ENCODE data around the gene SFMBT2. TPM values are rescaled to one million over a fixed set of nuclear protein-coding genes. Genes with fewer than 3 reads are reported as not detected.

Gene SFMBT2
- total and polyA plus RNA-seq, 10 of the 15 experiments (the other 5 are each of a cell fraction or from before 2014, with no cell fraction given): 2.8 to 29.6 (median 15.1) TPM

DNA sequence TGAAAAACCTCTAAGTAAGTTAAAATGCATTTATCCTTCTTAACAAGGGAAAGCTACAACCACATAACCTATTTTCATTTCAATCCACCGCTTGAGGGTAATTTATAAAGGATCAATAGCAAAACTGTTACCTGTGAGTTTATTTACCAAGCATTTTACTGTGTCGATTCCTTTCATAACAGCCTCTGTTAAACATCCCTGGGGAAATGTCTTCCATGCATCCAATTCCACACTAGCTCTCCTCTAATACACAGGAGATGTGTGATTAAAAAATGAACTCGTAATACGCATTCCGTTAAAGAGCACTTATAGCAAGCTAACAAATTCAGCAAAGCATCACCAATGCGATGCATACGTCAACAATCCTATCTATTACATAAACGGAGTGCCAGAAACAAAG, 185.7 kb downstream of the SFMBT2 start:
- CTCF ChIA-PET: interaction anchor here (0.6 to 1.1 kb wide), 3 partner anchors 11 to 606 kb away, joined by 3 read pairs; no protein-coding TSS in a partner anchor

DNA sequence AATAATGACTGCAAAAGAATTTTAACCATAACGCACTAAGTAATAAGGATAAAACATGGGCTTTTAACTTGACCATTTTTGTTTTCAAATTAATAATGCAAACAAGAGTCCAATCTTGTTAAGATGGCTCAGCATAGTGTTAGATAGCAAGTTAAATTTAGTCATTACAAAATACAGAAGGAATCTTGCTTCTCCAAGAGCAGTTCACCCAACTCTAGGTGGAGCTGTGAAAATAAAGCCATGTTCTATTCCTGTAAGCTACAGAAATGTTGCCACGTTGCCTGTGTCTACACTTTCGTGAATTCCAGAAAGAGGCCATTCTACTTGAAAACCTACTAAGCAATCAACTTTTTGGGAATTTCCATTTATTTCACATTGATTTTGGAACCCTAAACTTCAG, 191.9 kb downstream of the SFMBT2 start:
- Histone ChIP-seq H3K27me3 (replicated peaks in 1 of 2; ENCODE audit: control insufficient read depth in 2 of 2, insufficient read depth in 2 of 2, low read length in 1 of 2) (no peaks in the 10 kb centered on the region), H3K9me3 (replicated peaks; ENCODE audit: control insufficient read depth, insufficient read depth, low read length) (no peaks in the 10 kb centered on the region; the same call in 2 of the 3 replicates), H3K79me2 (ENCODE audit: control insufficient read depth, insufficient read depth, low read length) (no peaks in the 10 kb centered on the region), H3K4me1 (ENCODE audit: control insufficient read depth, insufficient read depth, low read length) (no peaks in the 10 kb centered on the region), H3K4me2 (ENCODE audit: control insufficient read depth, insufficient read depth) (no peak overlapping the region), H3K36me3 (ENCODE audit: control insufficient read depth in 2 of 2, insufficient read depth in 2 of 2, low read length in 1 of 2) (peaks cover 4 to 6% of the 10 kb centered on the region in 2 experiments), H2AFZ (ENCODE audit: control insufficient read depth, low read depth, low read length) (no peak overlapping the region), H3K4me3 (no peak overlapping the region), H3K27ac (ENCODE audit: control insufficient read depth, insufficient read depth) (no peak overlapping the region), H4K20me1 (ENCODE audit: control insufficient read depth, insufficient read depth) (no peaks in the 10 kb centered on the region), H3K9ac (ENCODE audit: control insufficient read depth, insufficient read depth, low read length) (no peak overlapping the region)
- CTCF ChIA-PET: interaction anchor here (0.5 to 1.3 kb wide), 2 partner anchors 299 to 1375 kb away, joined by 3 read pairs; no protein-coding TSS in a partner anchor
- WGBS (ENCODE audit: insufficient coverage, insufficient replicate concordance, low lambda C conversion rate, missing lambda C conversion rate): 100% methylated on average over 3 of the region's 3 CpGs
- POLR2A ChIA-PET: no interaction called here
- FAIRE-seq (no peak), ATAC-seq (no peak), DNase-seq (ENCODE audit: low read depth, low spot score) (no peak)
- RAD21 ChIA-PET (ENCODE audit: unreplicated experiment): interaction anchor here (0.9 to 1.2 kb wide), 3 partner anchors 25 to 307 kb away, joined by 3 to 4 read pairs (median 3); no protein-coding TSS in a partner anchor
- BruUV-seq (replicated peaks): no TSS peak
- in situ Hi-C loops (cut with MboI): no loop called here
- intact Hi-C loops (cut with micrococcal nuclease; ENCODE audit: unreplicated experiment): no loop called here
- SMC1A ChIA-PET (ENCODE audit: uncharacterized antibody, unreplicated experiment): interaction anchor here (0.9 kb wide), 1 partner anchor 10 kb away, joined by 3 read pairs; no protein-coding TSS in a partner anchor
- TF ChIP-seq FOS (IDR thresholded peaks at IDR 0.05; ENCODE audit: borderline replicate concordance, extremely low read depth, insufficient read length): no peak
- TF ChIP-seq, protein P1, sequence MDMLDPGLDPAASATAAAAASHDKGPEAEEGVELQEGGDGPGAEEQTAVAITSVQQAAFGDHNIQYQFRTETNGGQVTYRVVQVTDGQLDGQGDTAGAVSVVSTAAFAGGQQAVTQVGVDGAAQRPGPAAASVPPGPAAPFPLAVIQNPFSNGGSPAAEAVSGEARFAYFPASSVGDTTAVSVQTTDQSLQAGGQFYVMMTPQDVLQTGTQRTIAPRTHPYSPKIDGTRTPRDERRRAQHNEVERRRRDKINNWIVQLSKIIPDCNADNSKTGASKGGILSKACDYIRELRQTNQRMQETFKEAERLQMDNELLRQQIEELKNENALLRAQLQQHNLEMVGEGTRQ (IDR thresholded peaks at IDR 0.05; ENCODE audit: borderline replicate concordance, low read depth, low read length): no peak
- no peak for TF ChIP-seq TCF3 (IDR thresholded peaks at IDR 0.05; ENCODE audit: borderline replicate concordance, insufficient read depth, low read depth, low read length)
- TF ChIP-seq ZNF274 (IDR thresholded peaks at IDR 0.05; ENCODE audit: insufficient read depth, insufficient read length): no peak
- TF ChIP-seq, protein P2, sequence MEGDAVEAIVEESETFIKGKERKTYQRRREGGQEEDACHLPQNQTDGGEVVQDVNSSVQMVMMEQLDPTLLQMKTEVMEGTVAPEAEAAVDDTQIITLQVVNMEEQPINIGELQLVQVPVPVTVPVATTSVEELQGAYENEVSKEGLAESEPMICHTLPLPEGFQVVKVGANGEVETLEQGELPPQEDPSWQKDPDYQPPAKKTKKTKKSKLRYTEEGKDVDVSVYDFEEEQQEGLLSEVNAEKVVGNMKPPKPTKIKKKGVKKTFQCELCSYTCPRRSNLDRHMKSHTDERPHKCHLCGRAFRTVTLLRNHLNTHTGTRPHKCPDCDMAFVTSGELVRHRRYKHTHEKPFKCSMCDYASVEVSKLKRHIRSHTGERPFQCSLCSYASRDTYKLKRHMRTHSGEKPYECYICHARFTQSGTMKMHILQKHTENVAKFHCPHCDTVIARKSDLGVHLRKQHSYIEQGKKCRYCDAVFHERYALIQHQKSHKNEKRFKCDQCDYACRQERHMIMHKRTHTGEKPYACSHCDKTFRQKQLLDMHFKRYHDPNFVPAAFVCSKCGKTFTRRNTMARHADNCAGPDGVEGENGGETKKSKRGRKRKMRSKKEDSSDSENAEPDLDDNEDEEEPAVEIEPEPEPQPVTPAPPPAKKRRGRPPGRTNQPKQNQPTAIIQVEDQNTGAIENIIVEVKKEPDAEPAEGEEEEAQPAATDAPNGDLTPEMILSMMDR (IDR thresholded peaks at IDR 0.05 in 2 of 3, conservative IDR thresholded peaks at IDR 0.05 in 1 of 3; ENCODE audit: control insufficient read depth in 2 of 3, extremely low read depth in 1 of 3, insufficient read depth in 1 of 3, low read depth in 3 of 3, low read length in 3 of 3): no peak
- no peak for TF ChIP-seq MTA2 (IDR thresholded peaks at IDR 0.05; ENCODE audit: low read depth)
- TF ChIP-seq NRF1 (conservative IDR thresholded peaks at IDR 0.05; ENCODE audit: low read depth, low read length): no peak
- no peak for TF ChIP-seq SREBF1 (IDR thresholded peaks at IDR 0.05; ENCODE audit: low read length)

More for the DNA sequence above, 185.7 kb downstream of the SFMBT2 start:
- Histone ChIP-seq H3K4me2 (ENCODE audit: control insufficient read depth, insufficient read depth) (no peak overlapping the region), H3K27me3 (replicated peaks in 1 of 2; ENCODE audit: control insufficient read depth in 2 of 2, insufficient read depth in 2 of 2, low read length in 1 of 2) (no peaks in the 10 kb centered on the region), H4K20me1 (ENCODE audit: control insufficient read depth, insufficient read depth) (no peaks in the 10 kb centered on the region), H3K27ac (ENCODE audit: control insufficient read depth, insufficient read depth) (no peak overlapping the region), H2AFZ (ENCODE audit: control insufficient read depth, low read depth, low read length) (no peak overlapping the region), H3K4me1 (ENCODE audit: control insufficient read depth, insufficient read depth, low read length) (no peaks in the 10 kb centered on the region), H3K79me2 (ENCODE audit: control insufficient read depth, insufficient read depth, low read length) (no peaks in the 10 kb centered on the region), H3K36me3 (ENCODE audit: control insufficient read depth in 2 of 2, insufficient read depth in 2 of 2, low read length in 1 of 2) (peaks cover 13 to 26% of the 10 kb centered on the region in 2 experiments), H3K9ac (ENCODE audit: control insufficient read depth, insufficient read depth, low read length) (no peak overlapping the region), H3K9me3 (replicated peaks; ENCODE audit: control insufficient read depth, insufficient read depth, low read length) (no peaks in the 10 kb centered on the region; the same call in 2 of the 3 replicates), H3K4me3 (no peak overlapping the region)
- intact Hi-C loops (cut with micrococcal nuclease; ENCODE audit: unreplicated experiment) (no loop called here), in situ Hi-C loops (cut with MboI) (no loop called here)
- BruUV-seq (replicated peaks): no TSS peak
- ChIA-PET RAD21 (ENCODE audit: unreplicated experiment) (no interaction called here), SMC1A (ENCODE audit: uncharacterized antibody, unreplicated experiment) (interaction anchor here (2.8 kb wide), 1 partner anchor 9 kb away, joined by 7 read pairs; no protein-coding TSS in a partner anchor), POLR2A (no interaction called here)
- DNase-seq (ENCODE audit: low read depth, low spot score) (no peak), ATAC-seq (no peak), FAIRE-seq (no peak)
- TF ChIP-seq STAT1 (conservative IDR thresholded peaks at IDR 0.05) (no peak), CREB1 (IDR thresholded peaks at IDR 0.05; ENCODE audit: low read depth) (no peak), PAX5 (IDR thresholded peaks at IDR 0.05; ENCODE audit: borderline replicate concordance, low read depth, low read length) (no peak), CREM (IDR thresholded peaks at IDR 0.05; ENCODE audit: low read depth) (no peak), RFX5 (IDR thresholded peaks at IDR 0.05; ENCODE audit: low read depth, low read length) (no peak), BACH1 (IDR thresholded peaks at IDR 0.05; ENCODE audit: borderline replicate concordance) (no peak), EP300 (IDR thresholded peaks at IDR 0.05; ENCODE audit: borderline replicate concordance in 1 of 2, control insufficient read depth in 1 of 2, low read depth in 2 of 2, low read length in 2 of 2) (no peak), MEF2B (IDR thresholded peaks at IDR 0.05; ENCODE audit: partially characterized antibody, poor library complexity, severe bottlenecking) (no peak), SMARCA5 (IDR thresholded peaks at IDR 0.05) (no peak), MXI1 (IDR thresholded peaks at IDR 0.05; ENCODE audit: low read depth, low read length) (no peak)
- TF ChIP-seq, protein P3, sequence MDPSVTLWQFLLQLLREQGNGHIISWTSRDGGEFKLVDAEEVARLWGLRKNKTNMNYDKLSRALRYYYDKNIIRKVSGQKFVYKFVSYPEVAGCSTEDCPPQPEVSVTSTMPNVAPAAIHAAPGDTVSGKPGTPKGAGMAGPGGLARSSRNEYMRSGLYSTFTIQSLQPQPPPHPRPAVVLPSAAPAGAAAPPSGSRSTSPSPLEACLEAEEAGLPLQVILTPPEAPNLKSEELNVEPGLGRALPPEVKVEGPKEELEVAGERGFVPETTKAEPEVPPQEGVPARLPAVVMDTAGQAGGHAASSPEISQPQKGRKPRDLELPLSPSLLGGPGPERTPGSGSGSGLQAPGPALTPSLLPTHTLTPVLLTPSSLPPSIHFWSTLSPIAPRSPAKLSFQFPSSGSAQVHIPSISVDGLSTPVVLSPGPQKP (IDR thresholded peaks at IDR 0.05; ENCODE audit: low read depth, low read length): no peak
- WGBS (ENCODE audit: insufficient coverage, insufficient replicate concordance, low lambda C conversion rate, missing lambda C conversion rate): over 99% methylated on average over 8 of the region's 8 CpGs
